PFSK-1 (cell line): ENCODE measurements around the gene ARTN.

Source experiments
- FOXP2 ChIP-seq: optimal IDR thresholded peaks from 2 replicates; pipeline ENCODE3; 2011; ENCODE audit warnings: borderline replicate concordance, control low read depth, inconsistent platforms; ENCODE audit not compliant: insufficient read depth; ENCODE audit errors: extremely low read length, extremely low read depth
- POLR2AphosphoS5 ChIP-seq: IDR thresholded peaks from 2 replicates; pipeline ENCODE4 v1.6.1; 2012; ENCODE audit warnings: low read depth, mild to moderate bottlenecking, control low read depth, low read length, moderate library complexity
- REST ChIP-seq, 2 experiments: IDR thresholded peaks; 2 replicates each; pipeline versions ENCODE4 v1.6.1 to v1.8.0; 2011 to 2012; ENCODE audit warnings: low read depth in 2 of 2, low read length in 2 of 2, control low read depth in 1 of 2, inconsistent platforms in 1 of 2, mild to moderate bottlenecking in 1 of 2, moderate library complexity in 1 of 2; ENCODE audit not compliant: insufficient read depth in 1 of 2
- SIN3A ChIP-seq: IDR thresholded peaks from 2 replicates; pipeline ENCODE4 v1.6.1; 2012; ENCODE audit warnings: mild to moderate bottlenecking, low read length, moderate library complexity, borderline replicate concordance; ENCODE audit not compliant: insufficient read depth
- TAF1 ChIP-seq: IDR thresholded peaks from 2 replicates; pipeline ENCODE4 v1.6.1; 2012; ENCODE audit warnings: low read length, control low read depth, borderline replicate concordance; ENCODE audit not compliant: insufficient read depth

The ARTN gene

GRCh38 chr1:43957407-43958040 lies 23.9 kb downstream of the ARTN start:
- TF ChIP-seq REST (IDR thresholded peaks at IDR 0.05; ENCODE audit: insufficient read depth in 1 of 2, low read depth in 2 of 2, low read length in 2 of 2) (no peak), TAF1 (no peak), POLR2AphosphoS5 (no peak), FOXP2 (no peak), SIN3A (no peak)

DNA sequence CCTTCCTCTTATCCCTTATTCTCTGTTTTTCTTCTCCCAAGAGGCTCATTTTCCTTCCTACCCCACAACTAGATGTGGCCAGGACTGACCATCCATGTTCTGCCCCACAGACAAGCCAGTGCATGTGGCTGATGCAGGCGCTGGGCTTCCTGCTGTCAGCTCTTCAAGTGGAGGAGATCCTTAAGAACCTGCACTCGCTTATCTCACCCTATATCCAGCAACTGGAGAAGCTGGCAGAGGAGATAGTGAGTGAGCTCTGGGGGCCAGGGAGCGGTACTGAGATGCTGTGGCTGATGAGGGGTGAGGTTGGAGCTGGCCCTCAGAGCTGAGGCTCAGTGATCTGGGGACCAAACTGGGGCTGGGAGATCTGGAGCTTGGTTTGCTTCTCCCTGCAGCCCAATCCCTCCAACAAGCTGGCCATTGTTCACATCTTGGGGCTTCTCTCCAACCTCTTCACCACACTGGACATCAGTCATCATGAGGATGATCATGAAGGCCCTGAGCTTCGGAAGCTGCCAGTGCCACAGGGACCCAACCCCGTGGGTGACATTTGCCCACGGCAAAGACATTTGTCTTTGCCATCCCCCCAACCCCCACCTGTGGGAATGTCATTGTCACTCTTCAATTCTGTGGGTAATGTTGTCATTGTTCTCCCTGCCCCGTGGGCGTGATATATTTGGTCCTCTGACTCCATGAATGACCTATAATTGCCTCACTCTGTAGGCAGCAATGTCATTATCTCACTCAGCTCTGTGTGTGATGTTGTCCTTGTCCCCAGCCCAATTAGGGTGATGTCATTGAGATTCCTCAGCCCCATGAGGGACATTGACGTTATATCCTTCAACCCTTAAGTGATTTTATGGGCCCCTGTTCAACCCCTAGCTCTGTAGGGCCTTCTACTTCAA lies 25.0 kb downstream of the ARTN start:
- TF ChIP-seq SIN3A: no peak
- no peak for TF ChIP-seq FOXP2
- no peak for TF ChIP-seq POLR2AphosphoS5
- TF ChIP-seq REST (IDR thresholded peaks at IDR 0.05; ENCODE audit: insufficient read depth in 1 of 2, low read depth in 2 of 2, low read length in 2 of 2): no peak
- no peak for TF ChIP-seq TAF1

DNA sequence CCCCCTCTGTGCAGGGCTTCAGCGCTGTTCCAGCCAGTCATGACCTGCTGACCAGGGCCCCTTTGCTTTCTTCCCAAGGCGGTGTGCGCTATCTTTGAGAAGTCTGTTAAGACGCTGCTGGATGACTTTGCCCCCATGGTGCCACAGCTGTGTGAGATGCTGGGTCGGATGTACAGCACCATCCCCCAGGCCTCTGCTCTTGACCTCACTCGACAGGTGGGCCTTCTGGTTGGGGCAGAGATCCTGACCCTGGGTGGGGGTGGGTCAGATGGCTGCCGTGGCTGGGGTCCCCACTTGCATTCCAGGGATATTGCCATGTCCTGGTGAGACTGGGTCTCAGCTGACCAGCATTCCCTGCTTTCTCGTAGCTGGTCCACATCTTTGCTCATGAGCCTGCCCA lies 27.2 kb downstream of the ARTN start:
- TF ChIP-seq TAF1 (no peak), FOXP2 (no peak), REST (IDR thresholded peaks at IDR 0.05; ENCODE audit: insufficient read depth in 1 of 2, low read depth in 2 of 2, low read length in 2 of 2) (no peak)

GRCh38 chr1:43961692-43962091 lies 28.1 kb downstream of the ARTN start:
- TF ChIP-seq FOXP2: no peak
- TF ChIP-seq SIN3A: no peak
- TF ChIP-seq POLR2AphosphoS5: no peak
- TF ChIP-seq TAF1: no peak
- TF ChIP-seq REST (IDR thresholded peaks at IDR 0.05; ENCODE audit: insufficient read depth in 1 of 2, low read depth in 2 of 2, low read length in 2 of 2): no peak
